ENCODE data around the gene GPD1. TPM values are rescaled to one million over a fixed set of nuclear protein-coding genes. Genes with fewer than 3 reads are reported as not detected.

GPD1 gene
- total and polyA plus RNA-seq, 10 of the 15 experiments (the other 5 are each of a cell fraction or from before 2014, with no cell fraction given), result 0.04 to 0.61 (median 0.26) TPM; not detected in 1

DNA sequence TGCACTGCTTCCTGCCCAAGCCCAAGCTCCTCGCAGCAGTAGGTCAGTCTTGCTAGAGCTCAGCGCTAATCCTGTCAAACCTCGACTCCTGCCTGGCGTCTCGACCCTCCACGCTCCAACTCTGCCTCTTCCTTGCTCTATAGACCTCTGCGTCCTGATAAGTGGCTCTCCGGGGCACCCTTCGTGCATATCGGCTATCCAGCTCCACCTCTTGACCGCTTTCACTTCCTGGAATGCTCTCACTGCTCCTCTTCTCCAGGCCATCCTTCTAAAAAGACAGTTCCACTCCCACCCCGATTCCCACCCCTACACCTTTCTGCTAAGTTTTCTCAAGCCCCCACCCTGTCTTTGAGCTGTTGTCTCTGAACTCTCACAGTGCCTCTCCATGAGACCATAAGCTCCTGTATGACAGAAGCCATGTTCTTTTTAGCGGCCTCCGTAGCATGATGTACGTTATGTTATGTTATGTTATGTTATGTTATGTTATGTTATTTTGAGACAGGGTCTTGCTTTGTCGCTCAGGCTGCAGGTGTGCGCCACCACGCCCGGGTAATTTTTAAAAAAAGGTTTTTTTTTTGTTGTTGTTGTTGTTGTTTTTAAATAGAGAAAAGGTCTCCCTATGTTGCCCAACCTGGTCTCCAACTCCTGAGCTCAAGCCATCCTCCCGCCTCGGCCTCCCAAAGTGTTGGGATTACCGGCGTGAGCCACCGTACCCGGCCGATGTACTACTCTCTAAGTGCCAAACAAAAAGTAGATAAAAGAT lies 8.8 kb downstream of the GPD1 start:
- ATAC-seq (peak; percentile 4), FAIRE-seq (no peak), DNase-seq (ENCODE audit: low read depth, low spot score) (no peak)
- ChIA-PET POLR2A (interaction anchor here (0.6 to 5.0 kb wide), 18 partner anchors 13 to 1039 kb away, joined by 3 to 72 read pairs (median 5); partner anchors contain the start of genes CERS5, RACGAP1 and SMARCD1), RAD21 (ENCODE audit: unreplicated experiment) (interaction anchor here (0.8 to 5.1 kb wide), 14 partner anchors 9 to 290 kb away, joined by 3 to 66 read pairs (median 8); partner anchors contain the start of genes CERS5, GPD1 and SMARCD1), CTCF (interaction anchor here (0.9 to 13.0 kb wide), 41 partner anchors 9 to 549 kb away, joined by 3 to 257 read pairs (median 8); partner anchors contain the start of genes CERS5, GPD1, LIMA1 and RACGAP1), SMC1A (ENCODE audit: uncharacterized antibody, unreplicated experiment) (interaction anchor here (0.6 to 4.8 kb wide), 23 partner anchors 8 to 455 kb away, joined by 3 to 36 read pairs (median 7); partner anchors contain the start of genes CERS5, RACGAP1 and SMARCD1)
- in situ Hi-C loops (cut with MboI) (no loop called here), intact Hi-C loops (cut with micrococcal nuclease; ENCODE audit: unreplicated experiment) (loop anchor here (1.0 kb wide), 1 partner anchor 27 kb away; the partner anchor contains the start of gene SMARCD1)
- Histone ChIP-seq H4K20me1 (ENCODE audit: control insufficient read depth, insufficient read depth) (no peaks in the 10 kb centered on the region), H3K27ac (ENCODE audit: control insufficient read depth, insufficient read depth) (peak overlapping the region; percentile 90), H3K27me3 (replicated peaks in 1 of 2; ENCODE audit: control insufficient read depth in 2 of 2, insufficient read depth in 2 of 2, low read length in 1 of 2) (no peaks in the 10 kb centered on the region), H3K9ac (ENCODE audit: control insufficient read depth, insufficient read depth, low read length) (peak overlapping the region; percentile 93), H3K9me3 (replicated peaks; ENCODE audit: control insufficient read depth, insufficient read depth, low read length) (no peaks in the 10 kb centered on the region), H3K79me2 (ENCODE audit: control insufficient read depth, insufficient read depth, low read length) (peaks cover 42% of the 10 kb centered on the region), H3K4me2 (ENCODE audit: control insufficient read depth, insufficient read depth) (peak overlapping the region; percentile 73), H3K4me1 (ENCODE audit: control insufficient read depth, insufficient read depth, low read length) (peaks cover 21% of the 10 kb centered on the region), H3K4me3 (peak overlapping the region; percentile 99), H3K36me3 (ENCODE audit: control insufficient read depth in 2 of 2, insufficient read depth in 2 of 2, low read length in 1 of 2) (peaks cover 0 to 4% of the 10 kb centered on the region in 2 experiments; a peak in 1 of 4 replicates), H2AFZ (ENCODE audit: control insufficient read depth, low read depth, low read length) (peak overlapping the region; percentile 87)
- 9% methylated on average over 26 of the region's 26 CpGs for WGBS (ENCODE audit: insufficient coverage, insufficient replicate concordance, low lambda C conversion rate, missing lambda C conversion rate)
- BruUV-seq (replicated peaks), result TSS peak; percentile 51
- TF ChIP-seq, protein P1, sequence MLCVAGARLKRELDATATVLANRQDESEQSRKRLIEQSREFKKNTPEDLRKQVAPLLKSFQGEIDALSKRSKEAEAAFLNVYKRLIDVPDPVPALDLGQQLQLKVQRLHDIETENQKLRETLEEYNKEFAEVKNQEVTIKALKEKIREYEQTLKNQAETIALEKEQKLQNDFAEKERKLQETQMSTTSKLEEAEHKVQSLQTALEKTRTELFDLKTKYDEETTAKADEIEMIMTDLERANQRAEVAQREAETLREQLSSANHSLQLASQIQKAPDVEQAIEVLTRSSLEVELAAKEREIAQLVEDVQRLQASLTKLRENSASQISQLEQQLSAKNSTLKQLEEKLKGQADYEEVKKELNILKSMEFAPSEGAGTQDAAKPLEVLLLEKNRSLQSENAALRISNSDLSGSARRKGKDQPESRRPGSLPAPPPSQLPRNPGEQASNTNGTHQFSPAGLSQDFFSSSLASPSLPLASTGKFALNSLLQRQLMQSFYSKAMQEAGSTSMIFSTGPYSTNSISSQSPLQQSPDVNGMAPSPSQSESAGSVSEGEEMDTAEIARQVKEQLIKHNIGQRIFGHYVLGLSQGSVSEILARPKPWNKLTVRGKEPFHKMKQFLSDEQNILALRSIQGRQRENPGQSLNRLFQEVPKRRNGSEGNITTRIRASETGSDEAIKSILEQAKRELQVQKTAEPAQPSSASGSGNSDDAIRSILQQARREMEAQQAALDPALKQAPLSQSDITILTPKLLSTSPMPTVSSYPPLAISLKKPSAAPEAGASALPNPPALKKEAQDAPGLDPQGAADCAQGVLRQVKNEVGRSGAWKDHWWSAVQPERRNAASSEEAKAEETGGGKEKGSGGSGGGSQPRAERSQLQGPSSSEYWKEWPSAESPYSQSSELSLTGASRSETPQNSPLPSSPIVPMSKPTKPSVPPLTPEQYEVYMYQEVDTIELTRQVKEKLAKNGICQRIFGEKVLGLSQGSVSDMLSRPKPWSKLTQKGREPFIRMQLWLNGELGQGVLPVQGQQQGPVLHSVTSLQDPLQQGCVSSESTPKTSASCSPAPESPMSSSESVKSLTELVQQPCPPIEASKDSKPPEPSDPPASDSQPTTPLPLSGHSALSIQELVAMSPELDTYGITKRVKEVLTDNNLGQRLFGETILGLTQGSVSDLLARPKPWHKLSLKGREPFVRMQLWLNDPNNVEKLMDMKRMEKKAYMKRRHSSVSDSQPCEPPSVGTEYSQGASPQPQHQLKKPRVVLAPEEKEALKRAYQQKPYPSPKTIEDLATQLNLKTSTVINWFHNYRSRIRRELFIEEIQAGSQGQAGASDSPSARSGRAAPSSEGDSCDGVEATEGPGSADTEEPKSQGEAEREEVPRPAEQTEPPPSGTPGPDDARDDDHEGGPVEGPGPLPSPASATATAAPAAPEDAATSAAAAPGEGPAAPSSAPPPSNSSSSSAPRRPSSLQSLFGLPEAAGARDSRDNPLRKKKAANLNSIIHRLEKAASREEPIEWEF (IDR thresholded peaks at IDR 0.05; ENCODE audit: insufficient replicate concordance, low read depth, low read length), result no peak
- no peak for TF ChIP-seq TBL1XR1 (IDR thresholded peaks at IDR 0.05; ENCODE audit: low read depth, low read length)
- 0 out of 2 replicates have a peak, but pooled peaks have one; percentile 34 for TF ChIP-seq POLR2AphosphoS5 (IDR thresholded peaks at IDR 0.05; ENCODE audit: low read length)
- no peak for TF ChIP-seq TARDBP (IDR thresholded peaks at IDR 0.05; ENCODE audit: borderline replicate concordance)
- TF ChIP-seq, protein P2, sequence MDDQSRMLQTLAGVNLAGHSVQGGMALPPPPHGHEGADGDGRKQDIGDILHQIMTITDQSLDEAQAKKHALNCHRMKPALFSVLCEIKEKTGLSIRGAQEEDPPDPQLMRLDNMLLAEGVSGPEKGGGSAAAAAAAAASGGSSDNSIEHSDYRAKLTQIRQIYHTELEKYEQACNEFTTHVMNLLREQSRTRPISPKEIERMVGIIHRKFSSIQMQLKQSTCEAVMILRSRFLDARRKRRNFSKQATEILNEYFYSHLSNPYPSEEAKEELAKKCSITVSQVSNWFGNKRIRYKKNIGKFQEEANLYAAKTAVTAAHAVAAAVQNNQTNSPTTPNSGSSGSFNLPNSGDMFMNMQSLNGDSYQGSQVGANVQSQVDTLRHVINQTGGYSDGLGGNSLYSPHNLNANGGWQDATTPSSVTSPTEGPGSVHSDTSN (IDR thresholded peaks at IDR 0.05; ENCODE audit: insufficient replicate concordance, low read depth, low read length), result no peak
- TF ChIP-seq SPI1 (IDR thresholded peaks at IDR 0.05; ENCODE audit: borderline replicate concordance, insufficient read depth, low read depth, low read length), result peak; percentile 41; the same call in 1 of the 2 replicates
- TF ChIP-seq, protein P3, sequence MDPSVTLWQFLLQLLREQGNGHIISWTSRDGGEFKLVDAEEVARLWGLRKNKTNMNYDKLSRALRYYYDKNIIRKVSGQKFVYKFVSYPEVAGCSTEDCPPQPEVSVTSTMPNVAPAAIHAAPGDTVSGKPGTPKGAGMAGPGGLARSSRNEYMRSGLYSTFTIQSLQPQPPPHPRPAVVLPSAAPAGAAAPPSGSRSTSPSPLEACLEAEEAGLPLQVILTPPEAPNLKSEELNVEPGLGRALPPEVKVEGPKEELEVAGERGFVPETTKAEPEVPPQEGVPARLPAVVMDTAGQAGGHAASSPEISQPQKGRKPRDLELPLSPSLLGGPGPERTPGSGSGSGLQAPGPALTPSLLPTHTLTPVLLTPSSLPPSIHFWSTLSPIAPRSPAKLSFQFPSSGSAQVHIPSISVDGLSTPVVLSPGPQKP (IDR thresholded peaks at IDR 0.05; ENCODE audit: low read depth, low read length), result no peak
- TF ChIP-seq IKZF2 (IDR thresholded peaks at IDR 0.05), result peak in 1 of 2 experiments; percentile 50; a peak in 1 of 4 replicates
- TF ChIP-seq SRF (IDR thresholded peaks at IDR 0.05; ENCODE audit: low read depth in 2 of 2, low read length in 2 of 2), result no peak
- TF ChIP-seq CBX5 (IDR thresholded peaks at IDR 0.05; ENCODE audit: low read depth), result no peak
- TF ChIP-seq RUNX3 (IDR thresholded peaks at IDR 0.05; ENCODE audit: low read length), result peak; percentile 2; the same call in 1 of the 2 replicates

Data from GM12878 (cell line).